Liver (tissue), 9 donors: ENCODE data around the gene SLC35F4. TPM values are rescaled to one million over a fixed set of nuclear protein-coding genes. Genes with fewer than 3 reads are reported as not detected.

Source experiments
- DNase-seq: peaks from one replicate; pipeline ENCODE4 v3.0.0-alpha.2; 2017; ENCODE audit warnings: low spot score
- H3K27ac ChIP-seq, 2 donors: one replicate each; pipeline ENCODE4 v1.7.0; 2013; ENCODE audit warnings: inconsistent platforms in 2 of 2, low read length in 2 of 2, control low read depth in 1 of 2, low read depth in 1 of 2, mild to moderate bottlenecking in 1 of 2
- H3K27me3 ChIP-seq, 4 donors: one replicate each; pipeline versions ENCODE4 v1.6.1 to v1.7.0; 2013; ENCODE audit warnings: low read length in 3 of 4, inconsistent platforms in 1 of 4, mild to moderate bottlenecking in 1 of 4, moderate library complexity in 1 of 4; ENCODE audit not compliant: control insufficient read depth in 4 of 4, insufficient read depth in 4 of 4
- H3K36me3 ChIP-seq, 4 donors: one replicate each; pipeline versions ENCODE4 v1.6.1 to v1.7.0; 2013; ENCODE audit warnings: low read length in 3 of 4, mild to moderate bottlenecking in 3 of 4, low read depth in 1 of 4, moderate library complexity in 1 of 4; ENCODE audit not compliant: control insufficient read depth in 4 of 4, insufficient read depth in 3 of 4
- H3K4me1 ChIP-seq, 4 donors: one replicate each; pipeline versions ENCODE4 v1.6.1 to v1.7.0; 2013; ENCODE audit warnings: low read length in 3 of 4, mild to moderate bottlenecking in 3 of 4, moderate library complexity in 1 of 4; ENCODE audit not compliant: control insufficient read depth in 4 of 4, insufficient read depth in 4 of 4
- H3K4me3 ChIP-seq, 3 donors: one replicate each; pipeline versions ENCODE4 v1.6.1 to v1.7.0; 2013; ENCODE audit warnings: low read length in 3 of 3, control low read depth in 1 of 3, low read depth in 1 of 3, mild to moderate bottlenecking in 1 of 3
- H3K9ac ChIP-seq, 2 donors: one replicate each; pipeline ENCODE4 v1.7.0; 2013; ENCODE audit warnings: low read length in 2 of 2, mild to moderate bottlenecking in 2 of 2, moderate library complexity in 2 of 2, control low read depth in 1 of 2, low read depth in 1 of 2
- H3K9me3 ChIP-seq, 4 donors: one replicate each; pipeline versions ENCODE4 v1.6.1 to v1.7.0; 2013; ENCODE audit warnings: low read length in 3 of 4; ENCODE audit not compliant: control insufficient read depth in 4 of 4
- CTCF ChIP-seq: fragments of 150-350 bp; IDR thresholded peaks from 2 replicates; pipeline ENCODE4 v1.5.1; 2017; ENCODE audit warnings: improper control_type of control experiment, low read depth, low read length; ENCODE audit not compliant: missing input control
- EGR1 ChIP-seq, 2 donors: IDR thresholded peaks; 2 replicates each; pipeline ENCODE4 v1.6.1; 2016 to 2018; ENCODE audit warnings: antibody characterized with exemption in 2 of 2, low read depth in 2 of 2
- FOXA1 ChIP-seq: IDR thresholded peaks from 2 replicates; pipeline ENCODE4 v1.6.1; 2016; ENCODE audit warnings: antibody characterized with exemption
- FOXA2 ChIP-seq: IDR thresholded peaks from 2 replicates; pipeline ENCODE4 v1.6.1; 2016; ENCODE audit warnings: antibody characterized with exemption
- GABPA ChIP-seq, 2 donors: IDR thresholded peaks in 1 of 2; conservative IDR thresholded peaks in 1 of 2; 2 replicates each; pipeline ENCODE4 v1.6.1; 2016; ENCODE audit warnings: antibody characterized with exemption in 2 of 2, mild to moderate bottlenecking in 1 of 2, moderate library complexity in 1 of 2
- HNF4A ChIP-seq, 2 donors: conservative IDR thresholded peaks; 2 replicates each; pipeline ENCODE4 v1.6.1; 2016; ENCODE audit warnings: antibody characterized with exemption in 2 of 2, mild to moderate bottlenecking in 2 of 2
- HNF4G ChIP-seq: IDR thresholded peaks from 2 replicates; pipeline ENCODE4 v1.6.1; 2016; ENCODE audit warnings: antibody characterized with exemption
- JUND ChIP-seq, 2 donors: IDR thresholded peaks; 2 replicates each; pipeline ENCODE4 v1.6.1; 2016; ENCODE audit warnings: antibody characterized with exemption in 2 of 2
- MAX ChIP-seq: IDR thresholded peaks from 2 replicates; pipeline ENCODE4 v1.6.1; 2016; ENCODE audit warnings: antibody characterized with exemption
- NR2F2 ChIP-seq: IDR thresholded peaks from 2 replicates; pipeline ENCODE4 v1.6.1; 2016; ENCODE audit warnings: antibody characterized with exemption
- RAD21 ChIP-seq, 2 donors: IDR thresholded peaks; 2 replicates each; pipeline ENCODE4 v1.6.1; 2016; ENCODE audit warnings: antibody characterized with exemption in 2 of 2, mild to moderate bottlenecking in 2 of 2
- RXRA ChIP-seq, 2 donors: IDR thresholded peaks; 2 replicates each; pipeline ENCODE4 v1.6.1; 2017 to 2018; ENCODE audit warnings: antibody characterized with exemption in 2 of 2, mild to moderate bottlenecking in 1 of 2
- TAF1 ChIP-seq: conservative IDR thresholded peaks from 2 replicates; pipeline ENCODE4 v1.6.1; 2016; ENCODE audit warnings: antibody characterized with exemption, mild to moderate bottlenecking
- YY1 ChIP-seq: IDR thresholded peaks from 2 replicates; pipeline ENCODE4 v1.6.1; 2016; ENCODE audit warnings: antibody characterized with exemption, mild to moderate bottlenecking
- ZBTB33 ChIP-seq: IDR thresholded peaks from 2 replicates; pipeline ENCODE4 v1.6.1; 2016; ENCODE audit warnings: antibody characterized with exemption
- WGBS: extraction: QIAGEN DNeasy Blood & Tissue Kit; methylation state at CpG from one replicate; pipeline ENCODE4 v1.1.7; 2013; 5-methylcytosine and 5-hydroxymethylcytosine counted together
- polyA plus RNA-seq, 2 donors: library from polyadenylated mRNA; stranded (reverse) in 1 of 2; unstranded in 1 of 2; fragments of 200-250 nt in 1 of 2; fragments of >200 nt in 1 of 2; fragmentation: Nextera tagmentation in 1 of 2; extraction: Ambion mirVana in 1 of 2; gene quantifications; one replicate each; pipeline versions ENCODE4 v1.2.1 to v1.2.3, GENCODE V29; 2013 to 2015
- total RNA-seq, 2 donors: library from RNA; depleted of rRNA; stranded (reverse); fragments of >200 nt; gene quantifications; one replicate each; pipeline ENCODE4 v1.2.3, GENCODE V29; 2014
- TF ChIP-seq, protein P1 (sequence below): IDR thresholded peaks from 2 replicates; pipeline ENCODE4 v1.6.1; 2016; ENCODE audit warnings: antibody characterized with exemption
- donor health status: healthy.
- donor health status: healthy.
- donor health status: healthy.
- donor health status: healthy.
- donor health status: healthy.

Gene SLC35F4
- total and polyA plus RNA-seq, 4 donors, result not detected

DNA sequence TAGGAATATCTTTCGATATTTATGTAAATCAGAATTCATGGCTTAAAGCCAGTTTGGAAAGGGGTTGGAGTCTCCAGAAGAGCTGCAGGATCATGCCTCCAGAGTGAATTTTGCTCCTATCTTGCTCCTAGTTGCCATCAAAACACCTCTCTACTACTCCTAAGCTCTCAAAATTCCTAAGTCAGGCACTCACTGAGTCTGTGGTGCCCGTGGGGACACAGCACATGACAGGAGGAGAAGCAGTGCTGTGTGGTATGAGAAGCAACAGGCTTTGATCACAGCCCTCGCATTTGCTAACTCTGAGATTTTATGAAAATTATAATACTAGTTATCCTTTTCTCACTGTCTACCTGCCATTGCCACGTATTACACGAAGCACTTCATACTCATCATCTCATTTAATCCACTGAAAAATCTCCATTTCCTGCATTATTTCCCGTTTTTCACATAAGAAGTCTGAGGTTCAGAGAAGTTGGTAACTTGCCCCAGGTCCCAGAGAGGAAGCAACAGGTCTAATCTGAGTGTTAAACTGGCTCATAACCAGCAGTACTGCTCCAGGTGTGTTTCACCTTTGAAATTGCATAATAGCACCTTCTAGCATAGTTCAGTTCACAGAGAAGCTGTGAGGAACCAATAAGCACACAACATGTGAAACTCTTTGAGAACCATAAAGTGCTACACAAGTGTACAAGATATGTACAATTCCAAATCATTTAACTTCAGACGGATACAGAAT is 33.1 kb upstream of the SLC35F4 start (continued):
- TF ChIP-seq CTCF (no peak), EGR1 (IDR thresholded peaks at IDR 0.05; ENCODE audit: low read depth in 2 of 2) (no peak)

DNA sequence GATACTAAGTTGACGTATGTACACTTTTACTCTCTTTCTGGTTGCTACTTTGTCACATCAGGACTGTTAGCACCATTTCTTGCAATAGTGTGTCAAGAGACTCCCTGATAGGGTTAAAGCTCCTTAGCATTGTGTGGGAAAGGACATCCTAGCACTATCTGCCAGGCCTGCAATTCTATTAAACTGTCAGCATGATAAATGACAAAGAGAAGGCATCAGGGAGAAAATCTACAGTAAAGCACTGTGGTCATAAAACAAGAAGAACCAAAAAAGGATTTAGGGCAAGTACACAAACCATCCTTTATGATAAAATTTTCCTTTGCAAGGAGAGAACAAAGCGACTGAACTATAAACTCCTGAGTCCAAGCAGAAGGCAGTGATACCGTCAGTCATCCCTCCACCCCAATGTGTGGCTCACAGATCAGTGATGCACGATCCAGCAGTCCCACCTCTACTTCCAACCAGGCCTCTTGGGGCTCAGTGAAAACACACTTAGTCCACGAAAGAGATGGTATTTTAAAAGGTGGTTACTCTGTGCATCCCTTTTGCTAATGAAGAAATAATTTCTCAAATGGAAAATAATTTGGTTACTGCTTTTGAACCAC is 31.4 kb upstream of the SLC35F4 start:
- TF ChIP-seq, protein P1, sequence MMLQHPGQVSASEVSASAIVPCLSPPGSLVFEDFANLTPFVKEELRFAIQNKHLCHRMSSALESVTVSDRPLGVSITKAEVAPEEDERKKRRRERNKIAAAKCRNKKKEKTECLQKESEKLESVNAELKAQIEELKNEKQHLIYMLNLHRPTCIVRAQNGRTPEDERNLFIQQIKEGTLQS, result no peak
- TF ChIP-seq HNF4A (conservative IDR thresholded peaks at IDR 0.05) (no peak), GABPA (IDR thresholded peaks at IDR 0.05 in 1 of 2, conservative IDR thresholded peaks at IDR 0.05 in 1 of 2) (no peak), FOXA1 (no peak), JUND (IDR thresholded peaks at IDR 0.05) (no peak), NR2F2 (no peak), FOXA2 (no peak), RAD21 (IDR thresholded peaks at IDR 0.05) (no peak), HNF4G (no peak), YY1 (no peak), MAX (no peak), TAF1 (no peak), ZBTB33 (no peak)
- H3K4me1 ChIP-seq, result no peaks in the 10 kb centered on the region
- H3K9ac ChIP-seq, result no peak overlapping the region

DNA sequence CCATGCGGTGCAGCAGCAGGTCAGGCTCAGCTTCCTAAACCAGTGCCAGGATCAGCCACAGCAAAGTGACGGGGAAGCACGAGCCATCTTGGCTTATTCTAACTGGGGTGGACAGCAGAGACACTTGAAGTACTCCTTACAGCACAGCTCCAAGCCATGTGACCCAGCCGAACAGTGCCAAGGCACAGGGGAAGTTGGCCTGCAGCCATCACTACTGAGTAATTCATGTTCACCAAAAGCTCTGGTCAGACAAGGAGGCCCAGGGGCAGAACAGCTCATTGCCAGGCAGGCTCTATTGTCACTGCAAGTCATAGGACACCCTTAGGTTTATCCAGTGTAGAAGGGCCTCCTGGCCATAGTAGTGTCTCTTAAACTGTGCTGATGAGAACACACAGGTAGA is 23.4 kb upstream of the SLC35F4 start:
- Histone ChIP-seq H3K4me1 (no peaks in the 10 kb centered on the region), H3K36me3 (no peaks in the 10 kb centered on the region), H3K27me3 (no peaks in the 10 kb centered on the region), H3K27ac (no peak overlapping the region), H3K4me3 (no peak overlapping the region), H3K9ac (no peak overlapping the region), H3K9me3 (no peaks in the 10 kb centered on the region)
- 73% methylated on average over 4 of the region's 4 CpGs for WGBS
- no peak for TF ChIP-seq HNF4A (conservative IDR thresholded peaks at IDR 0.05)
- TF ChIP-seq EGR1 (IDR thresholded peaks at IDR 0.05; ENCODE audit: low read depth in 2 of 2), result no peak
- no peak for TF ChIP-seq RAD21 (IDR thresholded peaks at IDR 0.05)
- no peak for TF ChIP-seq HNF4G
- no peak for TF ChIP-seq RXRA (IDR thresholded peaks at IDR 0.05)
- DNase-seq, result no peak

More for the DNA sequence above, 31.4 kb upstream of the SLC35F4 start:
- H3K27ac ChIP-seq, result no peak overlapping the region
- H3K36me3 ChIP-seq, result no peaks in the 10 kb centered on the region
- H3K4me3 ChIP-seq, result no peak overlapping the region
- 41% methylated on average over 5 of the region's 5 CpGs for WGBS
- H3K27me3 ChIP-seq, result no peaks in the 10 kb centered on the region
- no peak for DNase-seq
- H3K9me3 ChIP-seq, result no peaks in the 10 kb centered on the region
